T-helper 2 cell (primary cell): ENCODE data around the gene EVX2.

Experiments used
- DNase-seq, 5 experiments: peaks; one replicate each; pipeline versions ENCODE4 v3.0.0 to v3.0.0-alpha.2; 2012 to 2022
- total RNA-seq, 2 donors: gene quantifications; one replicate each; lab custom pipeline; 2026; lab: John Stamatoyannopoulos, UW

EVX2 gene
- 0 reads per million in 2 donors for total RNA-seq

GRCh38 chr2:176083796-176084261 lies at the start of gene EVX2:
Gene EVX2, minus strand, starts transcription at chr2:176083962. Its CDS starts 186 bp downstream, at chr2:176083776.
- DNase-seq: no peak

GRCh38 chr2:176133389-176133788 lies 49.6 kb upstream of the EVX2 start:
- no peak for DNase-seq

GRCh38 chr2:176132205-176133171 lies 48.7 kb upstream of the EVX2 start:
- DNase-seq: peak in 1 of 5 experiments; percentile 57

- no peak for DNase-seq
Observed at GRCh38 chr2:176131848-176132158, 48.0 kb upstream of the EVX2 start.

- no peak for DNase-seq
Observed at GRCh38 chr2:176130957-176131847, 47.4 kb upstream of the EVX2 start.

GRCh38 chr2:176130147-176130956 lies 46.6 kb upstream of the EVX2 start:
- peak in 1 of 5 experiments; percentile 42 for DNase-seq

GRCh38 chr2:176129813-176130146 lies 46.0 kb upstream of the EVX2 start:
- no peak for DNase-seq

GRCh38 chr2:176128982-176129796 lies 45.4 kb upstream of the EVX2 start, which contains the start of gene HOXD8:
Gene HOXD8, plus strand, starts transcription at chr2:176129705. Its CDS starts 662 bp downstream, at chr2:176130367.
- DNase-seq: peak in 1 of 5 experiments; percentile 55

GRCh38 chr2:176128172-176128981 lies 44.6 kb upstream of the EVX2 start:
- DNase-seq: no peak

GRCh38 chr2:176127774-176128072 lies 44.0 kb upstream of the EVX2 start:
- no peak for DNase-seq

- DNase-seq: peak in 4 of 5 experiments; percentile 36 to 55 (median 53)
Observed at GRCh38 chr2:176126929-176127773, 43.4 kb upstream of the EVX2 start.

GRCh38 chr2:176125772-176126054 lies 42.0 kb upstream of the EVX2 start:
- DNase-seq: no peak

- no peak for DNase-seq
Observed at GRCh38 chr2:176124947-176125771, 41.4 kb upstream of the EVX2 start.

GRCh38 chr2:176124110-176124946 lies 40.6 kb upstream of the EVX2 start:
- no peak for DNase-seq

GRCh38 chr2:176123411-176124109 lies 39.8 kb upstream of the EVX2 start:
- no peak for DNase-seq

GRCh38 chr2:176122683-176123410 lies 39.1 kb upstream of the EVX2 start, which contains the start of gene HOXD9:
Gene HOXD9, plus strand, starts transcription at chr2:176122719. Its CDS starts 50 bp downstream, at chr2:176122769.
- no peak for DNase-seq
